ENCODE results near the gene MAP3K21.

DNA sequence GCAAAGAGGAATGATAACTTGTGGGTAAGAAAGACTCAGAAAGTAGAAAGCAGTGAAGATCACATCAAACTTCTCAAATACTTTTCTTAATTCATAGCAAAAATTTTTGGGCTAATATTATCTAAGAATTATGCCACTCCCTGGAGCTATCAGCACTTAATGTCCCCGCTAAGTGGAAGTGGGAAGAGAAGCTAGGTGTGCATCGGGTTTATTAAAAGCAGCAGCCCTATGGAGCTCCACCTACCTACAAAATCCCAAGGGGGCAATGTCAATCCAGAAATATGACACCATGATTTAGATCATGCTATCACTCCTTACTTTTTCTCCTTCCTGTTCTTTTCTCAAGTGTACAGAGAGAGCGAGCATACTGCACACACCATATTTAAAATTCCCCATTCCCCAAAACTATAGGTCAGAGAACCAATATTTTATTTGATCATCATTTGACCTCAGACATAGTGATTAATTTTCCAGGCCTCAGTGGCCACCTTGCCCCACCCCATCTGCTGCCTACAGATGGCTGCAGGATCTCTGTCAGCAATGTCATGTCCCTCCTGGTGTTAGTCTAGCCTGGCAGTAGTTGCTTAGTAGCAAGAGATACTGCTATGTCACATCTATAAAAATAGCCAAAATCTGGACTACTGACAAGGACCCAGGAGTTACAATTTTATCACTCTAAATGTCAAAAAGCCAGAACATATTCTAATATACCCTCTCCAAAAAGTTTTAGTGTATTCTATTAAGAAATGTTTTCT lies 66.6 kb downstream of the MAP3K21 start:
- TF ChIP-seq EP300 (IDR thresholded peaks at IDR 0.05; ENCODE audit: borderline replicate concordance in 1 of 2, low read depth in 1 of 2, low read length in 1 of 2) (no peak), CTCF (IDR thresholded peaks at IDR 0.05) (no peak)

All from SK-N-SH (cell line).